Testis (tissue), 2 donors: Measurements from ENCODE around the gene LONP1.

ENCODE experiments used
- CTCF ChIP-seq, 3 experiments: fragments of 450-650 bp in 2 of 3; fragments of 200-600 bp in 1 of 3; sonication (generic) in 1 of 3; IDR thresholded peaks; one replicate each; pipeline ENCODE4 v1.5.1; 2016 to 2019; ENCODE audit warnings: antibody characterized with exemption in 3 of 3, mild to moderate bottlenecking in 2 of 3, moderate library complexity in 1 of 3
- POLR2A ChIP-seq: fragments of 450-650 bp; IDR thresholded peaks from one replicate; pipeline ENCODE4 v1.6.1; 2017; ENCODE audit warnings: antibody characterized with exemption, mild to moderate bottlenecking, moderate library complexity

- TF ChIP-seq CTCF (IDR thresholded peaks at IDR 0.05): no peak
- no peak for TF ChIP-seq POLR2A
Observed at GRCh38 chr19:5697890-5698634, 21.9 kb downstream of the LONP1 start.
